Endothelial cell of umbilical vein (primary cell): Measurements from ENCODE around the gene SLC9B2. TPM values are rescaled to one million over a fixed set of nuclear protein-coding genes. Genes with fewer than 3 reads are reported as not detected.

Source experiments
- BruUV-seq: library from RNA; stranded (reverse); fragments of 400-500 nt; replicated peaks from 2 replicates; lab custom pipeline; 2021; lab: Mats Ljungman, UMichigan
- CTCF ChIA-PET: fragments of 300-600, 350-600 bp; sonication (Branson Sonifier 250); formaldehyde crosslinking; loops from one replicate; lab custom pipeline; 2021; ENCODE audit warnings: antibody characterized with exemption, inconsistent platforms; lab: Charles Lee
- POLR2A ChIA-PET: fragments of 300-600, 350-600 bp; sonication (Branson Sonifier 250); formaldehyde crosslinking; loops from one replicate; lab custom pipeline; 2021; ENCODE audit warnings: antibody characterized with exemption, inconsistent platforms; lab: Charles Lee
- DNase-seq: peaks from one replicate; pipeline ENCODE4 v3.0.0-alpha.2; 2011; ENCODE audit warnings: low read depth, low spot score
- FAIRE-seq: peaks from 2 replicates; lab custom pipeline; 2011; peaks lifted over from hg19 to GRCh38; lab: Jason Lieb, UNC
- H2AFZ ChIP-seq: 2 replicates; pipeline ENCODE4 v1.6.0; 2012; ENCODE audit warnings: low read depth, low read length, control low read depth, inconsistent platforms
- H3K27ac ChIP-seq: 2 replicates; pipeline ENCODE4 v1.5.1; 2011; ENCODE audit warnings: low read depth, mild to moderate bottlenecking, control low read depth, low read length, moderate library complexity; ENCODE audit not compliant: insufficient read depth
- H3K27me3 ChIP-seq, 2 experiments: 2 replicates each; pipeline versions ENCODE4 v1.6.0 to v1.6.1; 2011; ENCODE audit warnings: low read length in 2 of 2, mixed read lengths in 1 of 2; ENCODE audit not compliant: control insufficient read depth in 2 of 2, insufficient read depth in 2 of 2
- H3K36me3 ChIP-seq, 2 experiments: 2 replicates in 1 of 2; 3 replicates in 1 of 2; pipeline ENCODE4 v1.5.1; 2011; ENCODE audit warnings: low read length in 2 of 2, mild to moderate bottlenecking in 1 of 2, moderate library complexity in 1 of 2; ENCODE audit not compliant: control insufficient read depth in 2 of 2, insufficient read depth in 2 of 2; ENCODE audit errors: extremely low read depth in 1 of 2
- H3K4me1 ChIP-seq: 3 replicates; pipeline ENCODE4 v1.5.1; 2011; ENCODE audit warnings: mild to moderate bottlenecking, low read length; ENCODE audit not compliant: control insufficient read depth, insufficient read depth; ENCODE audit errors: extremely low read depth
- H3K4me2 ChIP-seq: 2 replicates; pipeline ENCODE4 v1.6.1; 2011; ENCODE audit warnings: low read length, control low read depth, mixed read lengths; ENCODE audit not compliant: insufficient read depth
- H3K4me3 ChIP-seq, 3 experiments: fragments of 200-600 bp in 1 of 3; sonication (generic), shearing (Covaris generic) in 1 of 3; replicated peaks in 1 of 3; 2 replicates each; pipeline ENCODE4 v1.5.1; 2011 to 2016; ENCODE audit warnings: control low read depth in 3 of 3, low read length in 3 of 3, mild to moderate bottlenecking in 2 of 3, inconsistent platforms in 1 of 3, low read depth in 1 of 3, moderate library complexity in 1 of 3; ENCODE audit not compliant: insufficient read depth in 1 of 3
- H3K79me2 ChIP-seq: 2 replicates; pipeline ENCODE4 v1.6.0; 2012; ENCODE audit warnings: low read length, inconsistent platforms; ENCODE audit not compliant: control insufficient read depth, insufficient read depth
- H3K9ac ChIP-seq: replicated peaks from 2 replicates; pipeline ENCODE3; 2011; ENCODE audit warnings: low read length, control low read depth; ENCODE audit not compliant: insufficient read depth; ENCODE audit errors: extremely low read depth
- H3K9me1 ChIP-seq: replicated peaks from 3 replicates; pipeline ENCODE4 v1.6.0; 2011; ENCODE audit warnings: mild to moderate bottlenecking, low read length; ENCODE audit not compliant: control insufficient read depth, insufficient read depth; ENCODE audit errors: extremely low read depth
- H3K9me3 ChIP-seq: replicated peaks from 2 replicates; pipeline ENCODE4 v1.5.1; 2012; ENCODE audit warnings: low read length, inconsistent platforms; ENCODE audit not compliant: control insufficient read depth, insufficient read depth
- H4K20me1 ChIP-seq: replicated peaks from 2 replicates; pipeline ENCODE3; 2011; ENCODE audit warnings: mild to moderate bottlenecking, low read length; ENCODE audit not compliant: control insufficient read depth, insufficient read depth; ENCODE audit errors: extremely low read depth
- CTCF ChIP-seq, 2 donors: IDR thresholded peaks; 1 replicate in 1 of 2; 2 replicates in 1 of 2; pipeline ENCODE4 v1.5.1; 2011; ENCODE audit warnings: low read length in 2 of 2, mild to moderate bottlenecking in 2 of 2, moderate library complexity in 2 of 2, control low read depth in 1 of 2, inconsistent platforms in 1 of 2, low read depth in 1 of 2; ENCODE audit not compliant: insufficient read depth in 1 of 2; ENCODE audit errors: extremely low read depth in 1 of 2
- EZH2 ChIP-seq: IDR thresholded peaks from 2 replicates; pipeline ENCODE4 v1.6.1; 2012; ENCODE audit warnings: borderline replicate concordance, low read depth, mild to moderate bottlenecking, moderate library complexity, low read length, inconsistent platforms; ENCODE audit not compliant: severe bottlenecking
- FOS ChIP-seq: IDR thresholded peaks from 2 replicates; pipeline ENCODE4 v1.6.1; 2011; ENCODE audit warnings: mild to moderate bottlenecking, low read length, moderate library complexity, borderline replicate concordance; ENCODE audit not compliant: insufficient read depth
- GATA2 ChIP-seq: IDR thresholded peaks from 2 replicates; pipeline ENCODE4 v1.7.0; 2011; ENCODE audit warnings: low read depth, mild to moderate bottlenecking, moderate library complexity, mixed read lengths, low read length; ENCODE audit not compliant: insufficient read length, insufficient read depth
- JUN ChIP-seq: IDR thresholded peaks from 2 replicates; pipeline ENCODE4 v1.6.1; 2011; ENCODE audit warnings: borderline replicate concordance, low read depth; ENCODE audit not compliant: insufficient read length, insufficient read depth
- MAX ChIP-seq: IDR thresholded peaks from 2 replicates; pipeline ENCODE4 v1.6.1; 2011; ENCODE audit not compliant: insufficient read depth, insufficient read length
- MYC ChIP-seq: IDR thresholded peaks from one replicate; pipeline ENCODE4 v1.6.1; 2011; ENCODE audit warnings: mild to moderate bottlenecking, low read depth, low read length
- POLR2A ChIP-seq: IDR thresholded peaks from 2 replicates; pipeline ENCODE4 v1.6.1; 2012; ENCODE audit warnings: low read depth, mild to moderate bottlenecking, control low read depth, low read length
- POLR2AphosphoS5 ChIP-seq: IDR thresholded peaks from 2 replicates; pipeline ENCODE4 v1.6.1; 2012; ENCODE audit warnings: low read depth, mild to moderate bottlenecking, control low read depth, low read length, moderate library complexity; ENCODE audit not compliant: insufficient read depth
- dilution Hi-C: fragments of 300-500 bp; cut with MboI; formaldehyde crosslinking; loops from one replicate; pipeline ENCODE4 v1.15.0; 2019; ENCODE audit warnings: low sequenced_read_pairs; ENCODE audit not compliant: extremely low pct_ligation_motif_present
- intact Hi-C: fragments of 100-400 bp; cut with micrococcal nuclease; formaldehyde crosslinking; loops from one replicate; pipeline ENCODE4 v1.10.0; 2022
- polyA plus RNA-seq, 4 experiments: library from polyadenylated mRNA; depleted of rRNA in 3 of 4; stranded (reverse) in 3 of 4; unstranded in 1 of 4; fragments of >200 nt; gene quantifications; 2 replicates each; pipeline versions ENCODE4 v1.2.1 to v1.2.3, GENCODE V29; 2011 to 2012; ENCODE audit warnings: missing spikeins in 1 of 4
- total RNA-seq: library from RNA; stranded (reverse); gene quantifications from 2 replicates; pipeline ENCODE4 v1.2.3, GENCODE V29; 2021

The SLC9B2 gene
- total and polyA plus RNA-seq, 2 donors (not counting 3 experiments of a cell fraction or from before 2014, with no cell fraction given), result 9.6 to 23.5 TPM

- ChIA-PET POLR2A (no interaction called here), CTCF (interaction anchor here (0.7 kb wide), 1 partner anchor 112 kb away, joined by 3 read pairs; no protein-coding TSS in a partner anchor)
- Histone ChIP-seq H3K4me2 (no peak overlapping the region), H3K36me3 (peaks cover 0 to 11% of the 10 kb centered on the region in 2 experiments), H3K9me3 (no peaks in the 10 kb centered on the region), H3K4me1 (no peaks in the 10 kb centered on the region), H3K9ac (no peak overlapping the region), H3K79me2 (no peaks in the 10 kb centered on the region), H2AFZ (no peak overlapping the region), H3K4me3 (no peak overlapping the region), H3K9me1 (no peaks in the 10 kb centered on the region), H3K27me3 (no peaks in the 10 kb centered on the region), H3K27ac (no peak overlapping the region), H4K20me1 (no peaks in the 10 kb centered on the region)
- FAIRE-seq, result no peak
- intact Hi-C loops (no loop called here), dilution Hi-C loops (no loop called here)
- TF ChIP-seq FOS, result no peak
- TF ChIP-seq CTCF (IDR thresholded peaks at IDR 0.05; ENCODE audit: extremely low read depth in 1 of 2, insufficient read depth in 1 of 2, low read depth in 1 of 2, low read length in 2 of 2), result no peak
- TF ChIP-seq GATA2, result no peak
- TF ChIP-seq POLR2AphosphoS5, result no peak
- TF ChIP-seq MAX, result no peak
- TF ChIP-seq MYC, result no peak
- no peak for TF ChIP-seq JUN
- no peak for TF ChIP-seq EZH2
- no peak for TF ChIP-seq POLR2A
- BruUV-seq, result no TSS peak
- DNase-seq, result no peak
These were observed 41.6 kb upstream of the SLC9B2 start for GRCh38 chr4:103118166-103118565.
